ENCODE results near the gene CST6.

CST6 gene

DNA sequence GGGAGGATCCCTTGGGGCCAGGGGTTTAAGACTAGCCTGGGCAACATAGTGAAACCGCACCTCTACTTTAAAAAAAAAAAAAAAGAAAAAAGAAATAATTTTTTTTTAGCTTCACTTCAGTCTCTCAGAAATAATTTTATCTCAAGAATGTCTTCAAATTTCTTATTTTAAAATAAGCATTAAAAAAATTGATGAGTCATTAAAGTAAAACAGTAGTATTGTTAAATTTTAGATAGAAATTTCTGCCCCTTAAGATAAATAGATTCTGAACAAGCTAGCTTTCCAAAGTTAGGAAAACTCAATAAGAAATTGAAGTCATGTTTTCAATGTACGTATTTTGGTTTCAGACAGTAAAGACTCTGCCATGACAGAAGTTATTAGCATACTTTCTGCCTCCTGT is 50.6 kb downstream of the CST6 start:
- no peak for TF ChIP-seq CTCF (IDR thresholded peaks at IDR 0.05; ENCODE audit: low read depth, low read length)
- DNase-seq (ENCODE audit: low read depth, low spot score) = no peak
- in situ Hi-C loops (cut with HindIII; ENCODE audit: low sequenced_read_pairs) = no loop called here
- H3K4me3 ChIP-seq (ENCODE audit: low read depth, low read length) = no peak overlapping the region
